ENCODE data around the gene NEK1. TPM values are rescaled to one million over a fixed set of nuclear protein-coding genes. Genes with fewer than 3 reads are reported as not detected.
"Not testable (repeated sequence)": the region's sequence is repeated elsewhere in the genome, so short reads cannot be mapped to it uniquely, and the experiment has no call there.

The NEK1 gene
- total RNA-seq, 1 experiment from 2014 or later, result 12.3 TPM

DNA sequence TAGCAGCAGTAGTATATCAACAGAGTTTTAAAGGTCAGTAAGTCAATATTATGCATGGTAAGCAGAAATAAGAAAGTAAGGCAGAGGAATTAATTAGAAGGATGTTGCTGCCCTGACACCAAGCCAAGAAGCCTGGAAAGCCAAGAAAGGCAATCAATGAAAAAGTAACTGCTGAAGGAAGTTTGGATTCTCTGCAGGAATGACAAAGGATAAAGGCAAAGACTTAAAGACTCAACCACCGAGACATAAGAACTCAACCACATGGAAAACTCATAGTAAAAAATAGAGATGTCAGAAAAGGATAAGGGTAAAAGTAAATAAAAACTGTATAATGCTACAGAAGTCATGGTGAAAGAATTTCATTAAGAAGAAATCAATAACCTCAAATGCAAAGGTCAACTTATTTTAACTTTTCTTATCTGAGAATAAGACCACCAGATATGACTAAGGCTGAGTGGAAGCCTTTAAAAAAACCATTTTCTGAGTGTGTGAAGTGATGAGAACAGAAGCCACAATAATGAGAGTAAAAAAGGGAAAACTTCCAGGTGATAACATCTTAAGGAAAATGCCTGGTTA lies 55.2 kb downstream of the NEK1 start:
- no CpG with 5 or more reads among the region's 1 CpG for WGBS (ENCODE audit: extremely low coverage, insufficient read length, low lambda C conversion rate)

DNA sequence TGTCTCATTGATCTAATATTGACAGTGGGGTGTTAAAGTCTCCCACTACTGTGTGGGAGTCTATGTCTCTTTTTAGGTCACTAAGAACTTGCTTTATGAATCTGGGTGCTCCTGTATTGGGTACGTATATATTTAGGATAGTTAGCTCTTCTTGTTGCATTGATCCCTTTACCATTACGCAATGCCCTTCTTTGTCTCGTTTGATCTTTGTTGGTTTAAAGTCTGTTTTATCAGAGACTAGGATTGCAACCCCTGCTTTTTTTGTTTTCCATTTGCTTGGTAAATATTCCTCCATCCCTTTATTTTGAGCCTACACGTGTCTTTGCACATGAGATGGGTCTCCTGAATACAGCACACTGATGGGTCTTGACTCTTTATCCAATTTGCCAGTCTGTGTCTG lies 65.8 kb downstream of the NEK1 start:
- not testable (repeated sequence) for H3K23ac ChIP-seq (ENCODE audit: insufficient read length, low read depth, low read length); H2AFZ ChIP-seq (ENCODE audit: low read length); H2BK5ac ChIP-seq (ENCODE audit: insufficient read length, low read length); DNase-seq; H3K56ac ChIP-seq (ENCODE audit: insufficient read length, low read depth, low read length); H3K27me3 Mint-ChIP-seq (ENCODE audit: low read depth); H3K27ac Mint-ChIP-seq; H4K20me1 ChIP-seq (ENCODE audit: control insufficient read depth, insufficient read depth, insufficient read length); H2BK15ac ChIP-seq (ENCODE audit: low read depth, low read length); H3K18ac ChIP-seq (ENCODE audit: insufficient read length, low read depth, low read length); H3K79me2 ChIP-seq (ENCODE audit: insufficient read depth, low read length); H3K23me2 ChIP-seq (ENCODE audit: insufficient read length, low read depth, low read length, poor library complexity, severe bottlenecking); H4K91ac ChIP-seq (ENCODE audit: insufficient read length, low read depth, low read length); H2AK5ac ChIP-seq (ENCODE audit: insufficient read length, low read length); H3K4me1 ChIP-seq (ENCODE audit: insufficient read depth, low read length); H3K9me3 ChIP-seq (ENCODE audit: control insufficient read depth, low read depth, low read length); H2BK12ac ChIP-seq (ENCODE audit: insufficient read length, low read depth, low read length); H3K4ac ChIP-seq (ENCODE audit: low read depth, low read length); H4K5ac ChIP-seq (ENCODE audit: insufficient read length, low read depth, low read length); H4K8ac ChIP-seq (replicated peaks; ENCODE audit: insufficient read length, low read depth, low read length); H3K4me2 ChIP-seq (ENCODE audit: insufficient read depth, insufficient read length, low read length); H3K4me3 Mint-ChIP-seq; H2BK20ac ChIP-seq (ENCODE audit: low read depth, low read length, poor library complexity, severe bottlenecking); H3K79me1 ChIP-seq (ENCODE audit: insufficient read depth, low read depth, low read length, poor library complexity, severe bottlenecking); H3K27me3 ChIP-seq (ENCODE audit: insufficient read depth, low read length); H3T11ph ChIP-seq (ENCODE audit: low read length); H2BK120ac ChIP-seq (ENCODE audit: low read depth, low read length, poor library complexity, severe bottlenecking); H3K14ac ChIP-seq (ENCODE audit: insufficient read depth, low read length); H3K4me1 Mint-ChIP-seq; H3K9ac ChIP-seq (ENCODE audit: extremely low read depth, insufficient read length, low read length); H3K27ac ChIP-seq (ENCODE audit: insufficient read length, low read depth, low read length)
- H3K9me3 Mint-ChIP-seq, result peaks cover 57 to 68% of the 10 kb centered on the region in 2 experiments
- WGBS (ENCODE audit: extremely low coverage, insufficient read length, low lambda C conversion rate), result no CpG with 5 or more reads among the region's 4 CpGs
- peaks cover 34 to 78% (median 65%) of the 10 kb centered on the region in 3 experiments for H3K36me3 Mint-ChIP-seq (ENCODE audit: insufficient read depth in 1 of 3, low read depth in 3 of 3)

More for the DNA sequence above, 55.2 kb downstream of the NEK1 start:
- DNase-seq, result no peak
- H3K23ac ChIP-seq (ENCODE audit: insufficient read length, low read depth, low read length), result no peak overlapping the region
- H3K4me1 ChIP-seq (ENCODE audit: insufficient read depth, low read length), result no peaks in the 10 kb centered on the region
- Mint-ChIP-seq H3K9me3 (peaks cover 0 to 8% of the 10 kb centered on the region in 2 experiments; a peak in 3 of 5 replicates), H3K36me3 (ENCODE audit: insufficient read depth in 1 of 3, low read depth in 3 of 3) (peaks cover 16 to 36% (median 26%) of the 10 kb centered on the region in 3 experiments), H3K27ac (peak overlapping the region in 2 of 3 experiments; percentile 2 to 40; a peak in 2 of 7 replicates), H3K4me3 (no peak overlapping the region), H3K27me3 (ENCODE audit: low read depth) (no peaks in the 10 kb centered on the region), H3K4me1 (0 out of 4 replicates have a peak, but pooled peaks cover 0 to 3% of the 10 kb centered on the region in 2 experiments)
- H2AK5ac ChIP-seq (ENCODE audit: insufficient read length, low read length), result no peak overlapping the region
- no peak overlapping the region for H3K18ac ChIP-seq (ENCODE audit: insufficient read length, low read depth, low read length)
- H4K8ac ChIP-seq (replicated peaks; ENCODE audit: insufficient read length, low read depth, low read length), result no peak overlapping the region
- H2BK15ac ChIP-seq (ENCODE audit: low read depth, low read length), result no peak overlapping the region
- H3K4ac ChIP-seq (ENCODE audit: low read depth, low read length), result no peak overlapping the region
- no peak overlapping the region for H4K91ac ChIP-seq (ENCODE audit: insufficient read length, low read depth, low read length)
- no peak overlapping the region for H3T11ph ChIP-seq (ENCODE audit: low read length)
- no peaks in the 10 kb centered on the region for H4K20me1 ChIP-seq (ENCODE audit: control insufficient read depth, insufficient read depth, insufficient read length)
- TF ChIP-seq CTCF (conservative IDR thresholded peaks at IDR 0.05), result no peak
- H3K79me1 ChIP-seq (ENCODE audit: insufficient read depth, low read depth, low read length, poor library complexity, severe bottlenecking), result no peaks in the 10 kb centered on the region
- no peaks in the 10 kb centered on the region for H3K79me2 ChIP-seq (ENCODE audit: insufficient read depth, low read length)
- H3K4me2 ChIP-seq (ENCODE audit: insufficient read depth, insufficient read length, low read length), result no peak overlapping the region
- no peak overlapping the region for H3K14ac ChIP-seq (ENCODE audit: insufficient read depth, low read length)
- H3K23me2 ChIP-seq (ENCODE audit: insufficient read length, low read depth, low read length, poor library complexity, severe bottlenecking), result no peaks in the 10 kb centered on the region
- H2BK5ac ChIP-seq (ENCODE audit: insufficient read length, low read length), result no peak overlapping the region
- no peaks in the 10 kb centered on the region for H3K9me3 ChIP-seq (ENCODE audit: control insufficient read depth, low read depth, low read length)
- H2BK12ac ChIP-seq (ENCODE audit: insufficient read length, low read depth, low read length), result no peak overlapping the region
- H3K56ac ChIP-seq (ENCODE audit: insufficient read length, low read depth, low read length), result no peak overlapping the region
- H4K5ac ChIP-seq (ENCODE audit: insufficient read length, low read depth, low read length), result no peak overlapping the region
- no peak overlapping the region for H2BK120ac ChIP-seq (ENCODE audit: low read depth, low read length, poor library complexity, severe bottlenecking)
- H2BK20ac ChIP-seq (ENCODE audit: low read depth, low read length, poor library complexity, severe bottlenecking), result no peak overlapping the region
- H3K27ac ChIP-seq (ENCODE audit: insufficient read length, low read depth, low read length), result no peak overlapping the region
- no peak overlapping the region for H3K9ac ChIP-seq (ENCODE audit: extremely low read depth, insufficient read length, low read length)
- H3K27me3 ChIP-seq (ENCODE audit: insufficient read depth, low read length), result no peaks in the 10 kb centered on the region
- H2AFZ ChIP-seq (ENCODE audit: low read length), result no peak overlapping the region

All from H9 (cell line).